ENCODE measurements around the gene SH3BP5.

SH3BP5 gene

DNA sequence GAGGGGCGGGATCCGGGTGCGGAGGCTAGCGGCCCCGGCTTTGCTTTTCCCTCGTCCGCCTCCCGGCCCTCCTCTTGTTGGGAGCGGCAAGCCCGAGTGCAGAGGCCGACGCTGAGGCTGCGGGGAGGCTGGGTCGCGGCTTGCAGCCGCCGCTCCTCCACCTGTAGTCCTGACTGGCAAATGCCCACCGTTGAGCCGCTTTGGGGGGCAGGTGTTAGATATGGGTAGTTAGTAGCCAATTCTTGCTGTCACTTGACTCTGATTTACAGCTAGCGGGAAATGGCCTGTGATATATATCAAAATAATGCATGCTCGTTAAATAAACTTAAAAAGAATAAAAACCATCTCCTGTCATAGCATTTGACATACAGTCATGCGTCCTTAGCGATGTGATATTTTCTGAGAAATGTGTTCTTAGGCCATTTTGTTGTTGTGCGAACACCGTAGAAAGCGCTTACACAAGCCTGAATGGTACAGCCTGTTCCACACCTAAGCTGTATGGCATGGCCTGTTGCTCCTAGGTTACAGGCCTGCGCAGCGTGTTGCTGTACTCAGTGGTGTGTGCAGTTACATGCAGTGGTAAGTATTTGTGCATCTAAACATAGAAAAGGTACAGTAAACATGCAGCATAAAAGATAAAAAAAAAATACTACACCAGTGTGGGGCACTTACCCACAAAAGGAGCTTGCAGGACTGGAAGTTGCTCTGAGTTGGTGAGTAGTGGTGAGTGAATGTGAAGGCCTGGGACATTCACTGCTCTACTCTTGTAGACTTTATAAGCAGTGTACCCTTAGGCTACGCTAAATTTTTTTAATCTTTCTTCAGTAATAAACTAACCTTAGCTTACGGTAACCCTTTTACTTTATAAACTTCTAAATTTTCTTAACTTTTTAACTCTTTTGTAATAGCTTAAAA is 125.5 kb downstream of the SH3BP5 start:
- TF ChIP-seq POU2F2 (IDR thresholded peaks at IDR 0.05; ENCODE audit: low read depth, low read length) (no peak), POLR2AphosphoS5 (IDR thresholded peaks at IDR 0.05; ENCODE audit: low read depth, low read length) (no peak), TAF1 (IDR thresholded peaks at IDR 0.05; ENCODE audit: low read depth, low read length) (no peak), SPI1 (IDR thresholded peaks at IDR 0.05; ENCODE audit: low read depth, low read length) (no peak), PAX5 (IDR thresholded peaks at IDR 0.05; ENCODE audit: insufficient read depth, low read length, severe bottlenecking) (no peak), POLR2A (IDR thresholded peaks at IDR 0.05; ENCODE audit: low read depth, low read length) (no peak)
- peak; percentile 26 for FAIRE-seq
- DNase-seq (ENCODE audit: insufficient read length, low spot score), result no peak

DNA sequence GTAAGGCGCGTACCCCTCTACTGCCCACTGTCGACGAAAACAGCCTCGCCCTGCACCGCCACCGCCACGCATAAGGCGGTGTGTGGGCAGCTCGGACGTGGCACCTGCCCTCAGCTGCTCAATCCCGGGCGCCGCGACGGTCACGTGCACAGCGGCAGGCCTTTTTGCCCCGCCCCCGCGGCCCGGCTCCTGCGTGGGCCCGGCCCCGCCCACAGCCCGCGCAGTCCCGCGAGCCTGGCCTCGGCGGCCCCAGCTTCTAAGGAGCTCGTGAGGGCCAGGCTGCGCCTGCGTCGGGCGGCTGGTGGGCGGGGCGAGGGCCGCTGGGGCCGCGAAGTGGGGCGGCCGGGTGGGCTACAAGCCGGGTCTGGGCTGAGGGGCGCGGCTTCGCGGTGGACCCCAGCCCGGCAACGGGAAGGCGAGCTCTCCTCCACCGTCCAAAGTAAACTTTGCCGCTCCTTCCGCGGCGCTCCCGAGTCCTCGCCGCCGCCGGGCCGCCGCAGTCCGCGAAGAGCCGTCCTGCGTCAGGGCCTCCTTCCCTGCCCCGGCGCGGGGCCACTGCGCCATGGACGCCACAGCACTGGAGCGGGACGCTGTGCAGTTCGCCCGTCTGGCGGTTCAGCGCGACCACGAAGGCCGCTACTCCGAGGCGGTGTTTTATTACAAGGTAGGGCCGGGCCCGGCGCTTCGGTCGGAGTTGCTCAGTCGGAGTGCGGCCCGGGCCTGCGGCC is 126.3 kb downstream of the SH3BP5 start, which contains the start of gene CAPN7:
Gene CAPN7, plus strand, starts transcription at position 313 of the 728 bp plus-strand sequence. Its CDS starts 250 bp downstream, at position 563.
- peak; percentile 90 for DNase-seq (ENCODE audit: insufficient read length, low spot score)
- peak; percentile 96 for FAIRE-seq
- TF ChIP-seq PAX5 (IDR thresholded peaks at IDR 0.05; ENCODE audit: insufficient read depth, low read length, severe bottlenecking), result no peak
- TF ChIP-seq POLR2AphosphoS5 (IDR thresholded peaks at IDR 0.05; ENCODE audit: low read depth, low read length), result peak; percentile 57
- no peak for TF ChIP-seq POU2F2 (IDR thresholded peaks at IDR 0.05; ENCODE audit: low read depth, low read length)
- TF ChIP-seq SPI1 (IDR thresholded peaks at IDR 0.05; ENCODE audit: low read depth, low read length), result no peak
- TF ChIP-seq POLR2A (IDR thresholded peaks at IDR 0.05; ENCODE audit: low read depth, low read length), result peak; percentile 82
- TF ChIP-seq TAF1 (IDR thresholded peaks at IDR 0.05; ENCODE audit: low read depth, low read length), result no peak

GRCh38 chr3:15205482-15205933 is 126.9 kb downstream of the SH3BP5 start:
- FAIRE-seq (no peak), DNase-seq (ENCODE audit: insufficient read length, low spot score) (no peak)
- no peak for TF ChIP-seq POU2F2 (IDR thresholded peaks at IDR 0.05; ENCODE audit: low read depth, low read length)
- TF ChIP-seq TAF1 (IDR thresholded peaks at IDR 0.05; ENCODE audit: low read depth, low read length), result no peak
- TF ChIP-seq PAX5 (IDR thresholded peaks at IDR 0.05; ENCODE audit: insufficient read depth, low read length, severe bottlenecking), result no peak
- TF ChIP-seq POLR2A (IDR thresholded peaks at IDR 0.05; ENCODE audit: low read depth, low read length), result no peak
- no peak for TF ChIP-seq POLR2AphosphoS5 (IDR thresholded peaks at IDR 0.05; ENCODE audit: low read depth, low read length)
- no peak for TF ChIP-seq SPI1 (IDR thresholded peaks at IDR 0.05; ENCODE audit: low read depth, low read length)
